ENCODE measurements around the gene ANKIB1. TPM values are rescaled to one million over a fixed set of nuclear protein-coding genes. Genes with fewer than 3 reads are reported as not detected.

Gene ANKIB1
- total and polyA plus RNA-seq, 10 donors: 9.0 to 75.3 (median 44.5) TPM

GRCh38 chr7:92266415-92267241 lies 20.9 kb downstream of the ANKIB1 start:
- TF ChIP-seq POLR2A (IDR thresholded peaks at IDR 0.05) (no peak), POLR2AphosphoS5 (IDR thresholded peaks at IDR 0.05) (no peak), CTCF (IDR thresholded peaks at IDR 0.05 in 8 of 11, conservative IDR thresholded peaks at IDR 0.05 in 3 of 11) (no peak)
- Histone ChIP-seq H3K9me3 (peaks cover 0 to 10% (median 7%) of the 10 kb centered on the region in 8 donors), H3K4me1 (no peaks in the 10 kb centered on the region), H3K36me3 (no peaks in the 10 kb centered on the region), H3K4me3 (no peak overlapping the region), H3K27me3 (replicated peaks in 1 of 7) (no peaks in the 10 kb centered on the region), H3K27ac (no peak overlapping the region)
- 93 to 98% (median 96%) methylated on average over 5 of the region's 5 CpGs for WGBS, 5 donors
- intact Hi-C loops (cut with DNase I; ENCODE audit: low total_unique reads): no loop called here
- DNase-seq: no peak

GRCh38 chr7:92268921-92269320 lies 23.1 kb downstream of the ANKIB1 start:
- intact Hi-C loops (cut with DNase I; ENCODE audit: low total_unique reads): no loop called here
- Histone ChIP-seq H3K9me3 (peaks cover 0 to 1% (median under 1%) of the 10 kb centered on the region in 8 donors), H3K4me3 (no peak overlapping the region), H3K27ac (no peak overlapping the region), H3K27me3 (replicated peaks in 1 of 7) (no peaks in the 10 kb centered on the region), H3K36me3 (no peaks in the 10 kb centered on the region), H3K4me1 (no peaks in the 10 kb centered on the region)
- no peak for TF ChIP-seq POLR2A (IDR thresholded peaks at IDR 0.05)
- no peak for TF ChIP-seq POLR2AphosphoS5 (IDR thresholded peaks at IDR 0.05)
- TF ChIP-seq CTCF (IDR thresholded peaks at IDR 0.05 in 8 of 11, conservative IDR thresholded peaks at IDR 0.05 in 3 of 11): no peak
- DNase-seq: no peak
- WGBS, 5 donors: 94 to 98% (median 97%) methylated on average over 1 of the region's 1 CpG

GRCh38 chr7:92275327-92275726 lies 29.6 kb downstream of the ANKIB1 start:
- intact Hi-C loops (cut with DNase I; ENCODE audit: low total_unique reads): no loop called here
- Histone ChIP-seq H3K9me3 (peaks cover 0 to 6% (median 3%) of the 10 kb centered on the region in 8 donors), H3K4me1 (peaks cover 0 to 7% (median 2%) of the 10 kb centered on the region in 6 donors), H3K36me3 (peaks cover 0 to 1% (median 0%) of the 10 kb centered on the region in 6 donors), H3K27me3 (replicated peaks in 1 of 7) (no peaks in the 10 kb centered on the region), H3K27ac (no peak overlapping the region), H3K4me3 (no peak overlapping the region)
- WGBS, 5 donors: 95 to 98% (median 97%) methylated on average over 4 of the region's 4 CpGs
- DNase-seq: no peak
- TF ChIP-seq POLR2AphosphoS5 (IDR thresholded peaks at IDR 0.05) (no peak), CTCF (IDR thresholded peaks at IDR 0.05 in 8 of 11, conservative IDR thresholded peaks at IDR 0.05 in 3 of 11) (no peak), POLR2A (IDR thresholded peaks at IDR 0.05) (no peak)

GRCh38 chr7:92276460-92276864 lies 30.7 kb downstream of the ANKIB1 start:
- peaks cover 0 to 16% (median 12%) of the 10 kb centered on the region in 8 donors for H3K9me3 ChIP-seq
- 77 to 86% (median 81%) methylated on average over 2 of the region's 2 CpGs for WGBS, 5 donors
- no peak for DNase-seq
- intact Hi-C loops (cut with DNase I; ENCODE audit: low total_unique reads): no loop called here
- peaks cover 0 to 7% (median 0%) of the 10 kb centered on the region in 6 donors for H3K36me3 ChIP-seq
- no peak overlapping the region for H3K4me3 ChIP-seq
- H3K27me3 ChIP-seq (replicated peaks in 1 of 7): no peaks in the 10 kb centered on the region
- no peak overlapping the region for H3K27ac ChIP-seq
- no peak for TF ChIP-seq POLR2A (IDR thresholded peaks at IDR 0.05)
- peaks cover 0 to 7% (median 2%) of the 10 kb centered on the region in 6 donors for H3K4me1 ChIP-seq
